Endodermal cell (in vitro differentiated cells): ENCODE data around the gene ZSCAN5A. TPM values are rescaled to one million over a fixed set of nuclear protein-coding genes. Genes with fewer than 3 reads are reported as not detected.
"Not testable (repeated sequence)": the region's sequence is repeated elsewhere in the genome, so short reads cannot be mapped to it uniquely, and the experiment has no call there.

ENCODE experiments used
- DNase-seq: peaks from one replicate; pipeline ENCODE4 v3.0.0-alpha.2; 2017
- H3K27ac ChIP-seq: 2 replicates; pipeline ENCODE4 v1.5.1; 2013; ENCODE audit warnings: mild to moderate bottlenecking, low read depth, low read length, moderate library complexity
- H3K27me3 ChIP-seq: 2 replicates; pipeline ENCODE4 v1.6.1; 2013; ENCODE audit warnings: mild to moderate bottlenecking, low read length, moderate library complexity; ENCODE audit not compliant: insufficient read depth, control insufficient read depth, poor library complexity, severe bottlenecking
- H3K36me3 ChIP-seq: 2 replicates; pipeline ENCODE4 v1.7.0; 2013; ENCODE audit warnings: mild to moderate bottlenecking, low read length, moderate library complexity; ENCODE audit not compliant: control insufficient read depth, insufficient read depth
- H3K4me1 ChIP-seq: one replicate; pipeline ENCODE4 v1.7.0; 2013; ENCODE audit warnings: low read length; ENCODE audit not compliant: control insufficient read depth, insufficient read depth
- H3K4me3 ChIP-seq: 2 replicates; pipeline ENCODE4 v1.5.1; 2013; ENCODE audit warnings: mild to moderate bottlenecking, low read length, moderate library complexity
- H3K9ac ChIP-seq: 2 replicates; pipeline ENCODE4 v1.6.1; 2013; ENCODE audit warnings: mild to moderate bottlenecking, low read length, moderate library complexity; ENCODE audit not compliant: poor library complexity, severe bottlenecking; ENCODE audit errors: extremely low read depth
- H3K9me3 ChIP-seq: 2 replicates; pipeline ENCODE4 v1.6.1; 2013; ENCODE audit warnings: mild to moderate bottlenecking, low read length, moderate library complexity; ENCODE audit not compliant: control insufficient read depth
- H3K27ac Mint-ChIP-seq: 2 replicates; pipeline ENCODE4 v1.8.0; 2020; ENCODE audit warnings: mixed read lengths
- H3K27me3 Mint-ChIP-seq: 2 replicates; pipeline ENCODE4 v1.8.0; 2021; ENCODE audit warnings: mild to moderate bottlenecking, mixed read lengths; ENCODE audit not compliant: insufficient read depth
- H3K36me3 Mint-ChIP-seq: 2 replicates; pipeline ENCODE4 v1.8.0; 2020; ENCODE audit warnings: low read depth, mixed read lengths
- H3K4me1 Mint-ChIP-seq: 2 replicates; pipeline ENCODE4 v1.8.0; 2020; ENCODE audit warnings: mixed read lengths
- H3K4me3 Mint-ChIP-seq: 2 replicates; pipeline ENCODE4 v1.8.0; 2020; ENCODE audit warnings: mild to moderate bottlenecking, moderate library complexity, mixed read lengths
- H3K9me3 Mint-ChIP-seq: 2 replicates; pipeline ENCODE4 v1.8.0; 2020; ENCODE audit warnings: mild to moderate bottlenecking, mixed read lengths
- WGBS, 2 experiments: methylation state at CpG; one replicate each; pipeline versions ENCODE4 v1.1.5 to v1.1.7; 2013; ENCODE audit warnings: missing lambda C conversion rate in 2 of 2, mixed read lengths in 1 of 2; ENCODE audit not compliant: insufficient coverage in 1 of 2, insufficient read length in 1 of 2; 5-methylcytosine and 5-hydroxymethylcytosine counted together
- total RNA-seq, 2 donors: library from RNA; stranded (reverse); fragmentation: NEBNext Ultra II Directional in 1 of 2; extraction: Animal tissue kit (Norgen Biotek cat#: 25700) in 1 of 2; gene quantifications; 2 replicates in 1 of 2; 3 replicates in 1 of 2; pipeline ENCODE4 v1.2.1, GENCODE V29; 2021
- TF ChIP-seq, protein P1 (sequence below): fragments of 200-600 bp; sonication (generic); conservative IDR thresholded peaks from 2 replicates; pipeline ENCODE4 v1.5.0; 2021; ENCODE audit warnings: antibody characterized with exemption, mild to moderate bottlenecking

Gene ZSCAN5A
- total RNA-seq, 2 donors from 2014 or later, result 11.9 to 20.8 TPM

DNA sequence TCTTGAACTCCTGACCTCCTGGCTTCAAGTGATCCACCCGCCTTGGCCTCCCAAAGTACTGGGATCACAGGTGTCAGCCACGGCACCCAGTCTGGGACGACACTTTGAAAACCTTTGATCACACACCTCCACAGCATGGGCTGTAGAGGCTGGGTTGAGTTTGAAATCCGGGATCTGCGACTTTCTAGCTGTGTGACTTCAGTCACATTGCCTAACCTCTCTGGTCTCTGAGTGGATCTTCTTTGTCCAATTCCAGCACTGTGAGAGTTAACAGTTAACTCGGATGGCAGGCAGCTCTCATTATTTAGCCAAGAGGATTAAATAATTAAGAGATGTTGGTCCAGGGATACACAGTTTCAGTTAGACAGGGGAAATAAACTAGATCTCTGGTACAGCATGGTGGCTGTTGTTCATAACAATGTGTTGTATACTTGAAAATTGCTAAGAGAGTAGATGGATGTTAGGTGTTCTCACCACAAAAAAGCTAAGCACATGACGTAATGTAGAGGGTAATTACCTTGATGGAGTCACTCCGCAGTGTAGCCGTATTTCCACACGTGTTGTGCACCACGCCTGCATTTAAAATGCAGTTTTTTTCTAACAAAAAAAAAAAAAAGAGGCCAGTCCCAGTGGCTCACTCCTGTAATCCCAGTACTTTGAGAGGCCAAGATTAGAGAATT lies 136.9 kb downstream of the ZSCAN5A start:
- no peaks in the 10 kb centered on the region for H3K27me3 ChIP-seq
- Mint-ChIP-seq H3K27me3 (peaks cover 31% of the 10 kb centered on the region), H3K4me1 (peaks cover 17% of the 10 kb centered on the region), H3K4me3 (no peak overlapping the region), H3K36me3 (no peaks in the 10 kb centered on the region), H3K27ac (no peak overlapping the region), H3K9me3 (no peaks in the 10 kb centered on the region)
- TF ChIP-seq, protein P1, sequence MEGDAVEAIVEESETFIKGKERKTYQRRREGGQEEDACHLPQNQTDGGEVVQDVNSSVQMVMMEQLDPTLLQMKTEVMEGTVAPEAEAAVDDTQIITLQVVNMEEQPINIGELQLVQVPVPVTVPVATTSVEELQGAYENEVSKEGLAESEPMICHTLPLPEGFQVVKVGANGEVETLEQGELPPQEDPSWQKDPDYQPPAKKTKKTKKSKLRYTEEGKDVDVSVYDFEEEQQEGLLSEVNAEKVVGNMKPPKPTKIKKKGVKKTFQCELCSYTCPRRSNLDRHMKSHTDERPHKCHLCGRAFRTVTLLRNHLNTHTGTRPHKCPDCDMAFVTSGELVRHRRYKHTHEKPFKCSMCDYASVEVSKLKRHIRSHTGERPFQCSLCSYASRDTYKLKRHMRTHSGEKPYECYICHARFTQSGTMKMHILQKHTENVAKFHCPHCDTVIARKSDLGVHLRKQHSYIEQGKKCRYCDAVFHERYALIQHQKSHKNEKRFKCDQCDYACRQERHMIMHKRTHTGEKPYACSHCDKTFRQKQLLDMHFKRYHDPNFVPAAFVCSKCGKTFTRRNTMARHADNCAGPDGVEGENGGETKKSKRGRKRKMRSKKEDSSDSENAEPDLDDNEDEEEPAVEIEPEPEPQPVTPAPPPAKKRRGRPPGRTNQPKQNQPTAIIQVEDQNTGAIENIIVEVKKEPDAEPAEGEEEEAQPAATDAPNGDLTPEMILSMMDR, result no peak
- WGBS, 2 experiments, result 69 to 77% methylated on average over 3 to 11 of the region's 11 CpGs
- no peaks in the 10 kb centered on the region for H3K36me3 ChIP-seq
- no peak overlapping the region for H3K27ac ChIP-seq
- H3K4me1 ChIP-seq, result no peaks in the 10 kb centered on the region
- H3K9me3 ChIP-seq, result no peaks in the 10 kb centered on the region
- DNase-seq, result no peak
- no peak overlapping the region for H3K4me3 ChIP-seq
- H3K9ac ChIP-seq, result no peak overlapping the region

DNA sequence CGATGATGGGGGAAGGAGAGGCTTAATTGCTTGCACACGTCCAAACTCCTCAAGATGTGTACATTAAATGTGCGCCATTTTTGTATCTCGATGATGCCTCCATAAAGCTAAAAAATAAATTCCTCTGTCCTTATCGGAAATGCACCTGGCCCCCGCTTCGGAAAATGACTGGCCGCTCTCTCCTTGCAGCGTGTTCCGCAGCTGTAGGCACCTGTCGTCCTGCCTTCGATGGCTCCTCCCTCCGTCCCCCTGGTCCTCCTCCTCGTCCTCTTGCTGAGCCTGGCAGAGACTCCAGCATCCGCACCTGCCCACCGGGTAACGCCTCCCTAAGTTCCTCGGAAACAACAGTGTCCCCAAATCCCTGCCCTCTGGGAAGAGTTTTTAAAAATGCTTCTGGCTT lies 137.8 kb downstream of the ZSCAN5A start:
- Mint-ChIP-seq H3K36me3 (no peaks in the 10 kb centered on the region), H3K4me1 (peaks cover 17% of the 10 kb centered on the region), H3K27me3 (peaks cover 25% of the 10 kb centered on the region), H3K27ac (no peak overlapping the region), H3K9me3 (no peaks in the 10 kb centered on the region), H3K4me3 (no peak overlapping the region)
- Histone ChIP-seq H3K27me3 (no peaks in the 10 kb centered on the region), H3K9me3 (no peaks in the 10 kb centered on the region), H3K27ac (no peak overlapping the region), H3K4me1 (no peaks in the 10 kb centered on the region), H3K4me3 (no peak overlapping the region), H3K9ac (no peak overlapping the region), H3K36me3 (no peaks in the 10 kb centered on the region)
- TF ChIP-seq, protein P1, result no peak
- WGBS, 2 experiments, result 88% methylated on average over 18 of the region's 18 CpGs
- no peak for DNase-seq

DNA sequence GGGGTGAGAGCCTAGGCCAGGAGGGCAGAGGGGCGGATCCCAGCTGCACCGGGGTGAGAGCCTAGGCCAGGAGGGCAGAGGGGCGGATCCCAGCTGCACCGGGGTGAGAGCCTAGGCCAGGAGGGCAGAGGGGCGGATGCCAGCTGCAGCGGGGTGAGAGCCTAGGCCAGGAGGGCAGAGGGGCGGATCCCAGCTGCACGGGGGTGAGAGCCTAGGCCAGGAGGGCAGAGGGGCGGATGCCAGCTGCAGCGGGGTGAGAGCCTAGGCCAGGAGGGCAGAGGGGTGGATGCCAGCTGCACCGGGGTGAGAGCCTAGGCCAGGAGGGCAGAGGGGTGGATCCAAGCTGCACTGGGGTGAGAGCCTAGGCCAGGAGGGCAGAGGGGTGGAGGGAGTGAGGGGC lies 138.3 kb downstream of the ZSCAN5A start:
- not testable (repeated sequence) for H3K36me3 ChIP-seq, H3K9me3 Mint-ChIP-seq, H3K9me3 ChIP-seq, H3K4me3 Mint-ChIP-seq, H3K27me3 ChIP-seq, H3K9ac ChIP-seq, H3K27ac ChIP-seq, DNase-seq, H3K4me1 ChIP-seq, H3K4me3 ChIP-seq, H3K36me3 Mint-ChIP-seq, H3K27ac Mint-ChIP-seq
- peaks cover 22% of the 10 kb centered on the region for H3K27me3 Mint-ChIP-seq
- peaks cover 17% of the 10 kb centered on the region for H3K4me1 Mint-ChIP-seq
- 84% methylated on average over 9 of the region's 11 CpGs; no CpG with 5 or more reads in 1 of the 2 experiments for WGBS, 2 experiments

DNA sequence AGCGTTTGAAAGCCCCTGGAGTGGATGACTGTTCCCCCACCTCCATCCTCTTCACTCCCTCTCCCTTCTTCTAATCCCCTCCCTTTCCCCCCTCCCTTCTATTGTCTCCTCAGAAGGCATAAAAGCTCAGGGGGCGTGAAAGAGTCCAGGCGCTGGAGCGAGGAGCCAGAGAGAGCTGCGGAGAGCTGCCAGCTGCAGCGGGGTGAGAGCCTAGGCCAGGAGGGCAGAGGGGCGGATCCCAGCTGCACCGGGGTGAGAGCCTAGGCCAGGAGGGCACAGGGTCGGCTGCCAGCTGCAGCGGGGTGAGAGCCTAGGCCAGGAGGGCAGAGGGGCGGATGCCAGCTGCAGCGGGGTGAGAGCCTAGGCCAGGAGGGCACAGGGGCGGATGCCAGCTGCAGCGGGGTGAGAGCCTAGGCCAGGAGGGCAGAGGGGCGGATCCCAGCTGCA lies 138.8 kb downstream of the ZSCAN5A start, which contains the start of gene GALP:
Gene GALP (plus strand): TSS at position 148 of the 447 bp plus-strand sequence. CDS start 1,101 bp downstream, outside the sequence.
- not testable (repeated sequence) for H3K4me3 ChIP-seq, H3K9me3 ChIP-seq, H3K9ac ChIP-seq, H3K27ac Mint-ChIP-seq, H3K27me3 ChIP-seq, H3K36me3 ChIP-seq, H3K9me3 Mint-ChIP-seq, H3K4me3 Mint-ChIP-seq, H3K36me3 Mint-ChIP-seq, DNase-seq, H3K4me1 ChIP-seq
- peak within 1 kb of the TSS; percentile 2 for H3K27ac ChIP-seq
- WGBS, 2 experiments, result 44 to 67% methylated on average over 11 to 15 of the region's 15 CpGs
- Mint-ChIP-seq H3K27me3 (peaks cover 22% of the 10 kb centered on the region), H3K4me1 (peaks cover 17% of the 10 kb centered on the region)
